ENCODE results near the gene LBHD1.

- TF ChIP-seq EZH2 (IDR thresholded peaks at IDR 0.05) = no peak
- TF ChIP-seq POLR2AphosphoS5 (IDR thresholded peaks at IDR 0.05; ENCODE audit: borderline replicate concordance, low read depth, low read length) = no peak
These were observed 22.5 kb upstream of the LBHD1 start for GRCh38 chr11:62694455-62695167.
